Measurements from ENCODE around the gene KCTD16.

KCTD16 gene

DNA sequence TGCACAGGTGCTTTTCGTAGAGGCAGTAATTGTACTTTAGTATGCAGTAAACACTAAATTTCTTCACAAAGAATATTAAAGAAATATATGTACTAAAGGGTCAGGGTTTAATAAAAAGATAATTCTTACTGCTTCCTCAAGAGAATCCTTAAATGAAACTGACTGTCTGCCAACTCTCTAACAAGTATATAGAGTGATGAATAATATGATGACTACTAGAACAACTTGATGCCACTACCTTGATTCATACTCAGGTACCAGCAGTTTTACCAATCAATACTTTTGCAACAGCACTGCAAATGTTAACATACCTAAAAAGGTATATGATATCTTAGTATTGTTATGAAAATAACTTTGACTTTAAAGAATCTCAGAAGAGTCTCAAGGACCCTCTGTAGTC is 4.0 kb upstream of the KCTD16 start:
- no peak for DNase-seq (ENCODE audit: low spot score)

DNA sequence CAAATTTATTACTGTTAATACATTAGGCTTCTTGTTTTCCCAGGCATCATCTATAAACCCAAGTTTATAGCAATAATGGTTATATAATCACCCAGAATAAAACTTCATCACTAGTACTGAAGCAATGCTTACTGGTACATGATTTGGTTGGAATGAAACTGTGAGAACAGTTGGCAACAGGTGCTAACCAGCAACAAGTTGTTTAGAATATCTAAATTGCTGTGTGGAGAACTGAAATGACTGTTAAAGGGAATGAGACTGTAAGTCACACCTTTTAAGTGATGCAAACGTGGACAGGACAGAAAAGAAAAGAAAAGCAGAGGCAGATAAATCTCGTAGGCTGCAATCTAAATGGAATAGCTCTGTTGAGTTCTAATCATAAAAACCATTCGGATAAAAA is 2.7 kb upstream of the KCTD16 start:
- DNase-seq (ENCODE audit: low spot score), result no peak

DNA sequence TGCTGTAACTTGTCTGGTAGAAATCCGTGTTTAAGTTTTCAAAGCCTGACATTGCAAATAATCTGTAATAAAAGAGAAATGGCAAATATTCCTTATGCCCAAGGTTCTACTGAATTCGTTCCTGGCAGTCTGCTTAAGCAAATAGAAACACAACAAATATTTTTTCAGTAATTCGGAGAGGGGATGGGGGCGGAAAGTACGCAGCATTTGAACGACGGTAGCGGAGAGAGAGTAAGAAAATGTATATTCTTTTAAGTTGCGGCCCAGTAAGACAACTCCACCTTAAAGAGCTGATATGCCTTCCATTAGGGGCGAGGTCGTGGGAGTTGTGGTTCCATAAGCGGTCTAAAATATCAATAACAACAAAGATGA is 783 bp upstream of the KCTD16 start:
- no peak for DNase-seq (ENCODE audit: low spot score)

DNA sequence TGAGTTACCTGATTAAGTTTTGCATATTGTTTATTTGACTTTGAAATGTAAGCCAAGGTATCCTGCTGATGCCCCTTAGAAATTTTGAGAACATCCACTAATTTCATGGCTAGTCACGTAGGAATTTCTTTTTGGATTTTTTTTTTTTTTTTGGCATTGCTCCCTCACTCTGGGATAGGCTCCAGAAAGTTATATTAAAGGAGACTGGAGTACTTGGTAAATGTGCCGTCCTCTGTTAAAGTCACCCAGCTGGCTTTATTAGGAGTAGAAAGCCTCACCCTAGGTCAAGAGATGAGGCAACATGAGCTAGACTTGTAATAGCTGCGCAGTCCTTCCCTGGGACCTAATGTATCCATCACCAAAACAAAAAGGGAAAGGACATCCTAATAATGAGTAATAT is 3.1 kb downstream of the KCTD16 start:
- DNase-seq (ENCODE audit: low spot score), result no peak

DNA sequence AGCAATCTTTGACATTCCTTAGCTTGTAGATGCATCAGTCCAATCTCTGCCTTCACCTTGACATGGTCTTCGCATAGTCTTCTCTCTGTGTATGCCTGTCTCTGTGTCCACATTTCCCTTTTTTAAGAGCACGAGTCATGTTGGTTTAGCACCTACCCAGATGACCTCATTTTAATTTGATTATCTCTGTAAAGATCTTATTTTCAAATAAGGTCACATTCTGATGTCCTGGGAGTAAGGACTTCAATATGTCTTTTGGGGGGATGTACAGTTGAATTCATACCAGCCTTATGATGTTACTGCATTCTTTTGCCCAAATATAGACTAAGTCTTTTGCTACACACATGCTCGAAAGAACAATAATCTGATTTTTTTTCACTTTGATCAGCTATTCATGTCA is 6.9 kb downstream of the KCTD16 start:
- DNase-seq (ENCODE audit: low spot score), result no peak

DNA sequence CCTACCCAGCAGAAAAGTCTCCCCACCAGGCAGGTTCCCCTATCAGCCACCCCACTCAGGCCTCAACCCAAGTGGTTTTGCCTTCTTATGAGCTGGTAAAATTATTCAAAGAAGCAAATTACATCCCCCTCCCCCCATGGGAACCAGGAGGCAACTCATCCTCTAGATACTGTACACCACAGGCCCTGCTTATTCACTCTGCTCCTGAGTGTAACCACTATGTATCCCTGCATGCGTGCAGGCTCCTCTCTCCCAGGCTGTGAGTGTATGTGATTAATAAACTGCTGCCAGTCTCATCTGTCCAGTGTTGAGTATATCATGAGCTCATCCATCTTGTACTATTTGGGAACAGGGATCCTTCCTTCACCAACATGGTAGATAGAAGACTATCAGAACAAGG is 8.6 kb downstream of the KCTD16 start:
- DNase-seq (ENCODE audit: low spot score), result no peak

DNA sequence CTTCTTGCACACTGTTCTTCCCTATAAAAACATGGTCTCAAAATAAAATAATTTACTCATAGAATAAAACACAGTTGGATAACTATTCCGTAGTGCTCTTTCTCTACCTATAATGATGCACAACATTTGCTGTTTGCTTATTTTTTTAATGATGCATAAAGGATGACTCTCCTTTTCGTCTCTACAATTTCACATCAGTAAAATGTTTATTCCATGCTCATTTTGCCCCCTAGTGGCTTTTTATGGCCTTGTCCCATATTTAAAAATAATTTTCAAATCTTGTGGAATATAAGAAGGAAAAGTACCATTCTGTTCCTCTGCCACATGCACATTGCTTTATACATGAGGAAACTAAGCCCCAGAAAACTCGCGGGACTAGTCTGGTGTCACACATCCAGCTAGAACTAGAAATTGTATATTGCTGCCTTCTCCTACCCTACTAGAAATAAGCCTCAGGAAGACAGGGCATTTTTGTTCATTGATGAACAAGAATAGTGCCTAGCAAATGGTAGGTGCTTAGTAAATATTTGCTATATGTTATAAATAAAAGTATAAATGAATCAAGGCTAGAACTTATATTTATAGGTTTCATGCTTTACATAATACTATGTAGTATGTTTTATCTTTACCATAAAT is 12.7 kb downstream of the KCTD16 start:
- no peak for DNase-seq (ENCODE audit: low spot score)

DNA sequence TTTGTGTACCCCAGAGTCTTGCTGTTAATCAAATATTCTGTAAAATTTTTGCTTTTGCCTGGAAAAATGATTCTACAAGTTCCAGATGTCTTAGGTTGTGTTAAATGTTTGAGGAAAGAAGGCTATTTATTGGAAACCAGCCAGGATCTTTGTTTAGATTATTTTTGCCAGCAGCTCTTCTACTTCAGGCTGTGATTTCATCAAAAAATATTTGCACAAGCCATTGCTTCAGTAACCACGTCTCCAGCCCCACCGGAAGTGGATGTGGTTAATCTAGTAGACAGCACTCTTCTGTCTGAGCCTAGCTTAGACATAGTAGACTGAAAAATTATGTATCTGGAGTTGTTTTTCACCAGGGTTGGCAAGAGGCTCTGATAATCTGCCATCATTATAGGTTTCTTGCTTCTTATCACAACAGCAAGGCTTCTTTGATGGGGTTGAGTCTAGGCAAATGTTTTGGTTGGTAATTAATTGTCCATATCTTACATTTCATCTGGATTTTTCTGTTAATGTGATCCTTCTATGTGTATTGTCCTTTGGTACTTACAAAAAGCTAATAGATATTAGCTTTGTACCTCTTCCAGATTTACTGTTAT is 17.1 kb downstream of the KCTD16 start:
- DNase-seq (ENCODE audit: low spot score), result no peak

DNA sequence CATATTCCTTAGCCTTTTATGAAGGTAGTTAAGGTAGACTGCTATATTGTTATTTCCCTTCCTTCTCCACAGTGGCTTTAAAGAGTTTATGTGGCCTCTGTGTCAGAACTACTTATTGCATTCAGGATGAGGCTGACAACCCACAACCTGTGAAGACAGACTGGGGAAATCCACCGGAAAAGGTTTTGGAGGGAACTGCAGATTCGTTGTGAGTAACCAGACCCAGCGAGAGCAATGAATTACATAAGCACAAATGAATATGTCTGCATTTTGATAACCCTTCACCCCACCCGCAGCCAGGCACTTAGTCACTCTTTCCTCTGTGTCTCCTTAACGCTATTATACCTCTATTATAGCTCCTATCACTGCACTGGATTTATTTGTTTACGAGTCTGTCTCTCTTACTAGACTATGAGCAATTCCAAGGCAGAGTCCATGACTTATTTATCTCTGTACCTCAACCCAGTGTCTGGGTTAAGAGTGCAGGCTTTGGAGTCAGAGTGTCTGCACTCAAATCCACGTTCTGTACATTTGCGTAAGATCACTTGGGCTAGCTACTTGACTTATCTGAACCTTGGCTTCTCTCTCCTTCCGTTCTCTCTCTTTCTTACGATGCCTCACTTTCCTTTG is 19.2 kb downstream of the KCTD16 start:
- DNase-seq (ENCODE audit: low spot score), result no peak

DNA sequence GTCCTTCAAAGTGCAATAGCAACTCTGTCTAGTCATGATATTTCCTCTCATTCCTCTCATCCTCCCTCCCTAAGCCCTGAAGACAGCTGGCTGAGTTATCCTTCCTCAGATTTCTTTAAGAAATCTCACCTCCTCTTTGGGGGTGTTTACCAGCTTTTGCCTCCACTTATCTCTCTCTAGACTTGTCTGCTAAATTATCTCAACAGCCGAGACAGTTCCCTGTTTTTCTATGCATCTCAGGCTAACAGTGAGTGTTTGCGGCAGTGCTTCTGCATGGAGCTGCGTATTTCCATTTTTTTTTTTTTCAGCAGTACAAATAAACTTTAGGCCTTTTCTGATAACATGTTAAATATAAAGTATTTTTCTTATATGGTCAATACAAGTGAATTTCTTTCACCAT is 20.9 kb downstream of the KCTD16 start:
- DNase-seq (ENCODE audit: low spot score), result no peak

DNA sequence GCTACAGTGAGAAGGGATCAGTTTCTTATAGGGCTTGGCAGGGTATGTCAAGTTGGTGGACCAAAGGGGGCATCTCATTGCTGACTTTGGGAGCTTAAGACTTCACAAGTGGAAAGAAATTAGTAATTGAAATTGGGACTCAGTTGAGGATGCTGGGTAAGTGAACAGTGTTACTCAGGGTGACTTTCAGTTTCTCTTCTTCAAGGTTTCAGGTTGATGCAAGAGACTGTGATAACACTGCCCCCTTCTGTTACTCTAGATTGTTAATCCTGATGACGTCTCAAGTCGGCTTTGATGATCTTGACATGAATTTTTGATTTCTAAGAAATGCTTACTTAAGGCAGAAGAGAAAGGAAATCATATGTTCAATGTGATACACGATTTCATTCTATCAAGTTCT is 21.3 kb downstream of the KCTD16 start:
- peak; percentile 43 for DNase-seq (ENCODE audit: low spot score)

DNA sequence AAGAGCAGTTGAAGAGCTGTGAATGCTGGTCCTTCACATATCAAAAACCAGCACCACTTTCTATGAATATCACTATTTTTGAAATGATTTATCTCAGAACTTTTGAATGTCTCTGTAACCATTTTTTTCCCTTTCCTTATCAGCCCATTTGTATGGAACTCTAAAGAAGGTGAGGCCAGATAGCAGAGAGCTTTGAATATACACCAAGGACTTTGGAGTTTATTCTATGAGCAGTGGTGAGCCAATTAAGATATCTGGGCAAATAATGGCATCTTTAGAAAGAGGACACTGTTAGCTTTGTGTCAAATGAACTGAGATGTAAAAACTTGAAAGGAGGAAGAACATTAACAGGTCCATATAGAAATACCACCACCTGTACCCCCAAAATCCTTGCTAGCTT is 22.0 kb downstream of the KCTD16 start:
- no peak for DNase-seq (ENCODE audit: low spot score)

DNA sequence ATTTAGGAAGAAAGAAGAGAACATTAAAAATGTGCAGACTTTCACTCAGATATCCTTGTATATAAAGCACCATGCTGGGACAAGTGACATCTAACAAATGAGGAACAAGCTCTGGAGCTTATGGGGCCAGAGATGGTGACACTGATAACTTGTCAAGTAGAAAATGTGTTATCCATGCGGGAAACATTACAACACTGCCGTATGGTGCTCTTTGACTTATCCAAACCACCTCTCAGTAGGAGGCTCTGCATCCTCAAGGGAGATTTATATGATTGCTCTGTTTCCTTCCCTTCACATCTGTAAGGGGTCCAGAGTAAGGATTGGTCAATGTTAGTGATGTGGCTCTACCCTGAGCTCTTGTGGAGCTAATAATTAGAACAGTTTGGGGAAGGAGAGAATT is 23.5 kb downstream of the KCTD16 start:
- DNase-seq (ENCODE audit: low spot score), result no peak

DNA sequence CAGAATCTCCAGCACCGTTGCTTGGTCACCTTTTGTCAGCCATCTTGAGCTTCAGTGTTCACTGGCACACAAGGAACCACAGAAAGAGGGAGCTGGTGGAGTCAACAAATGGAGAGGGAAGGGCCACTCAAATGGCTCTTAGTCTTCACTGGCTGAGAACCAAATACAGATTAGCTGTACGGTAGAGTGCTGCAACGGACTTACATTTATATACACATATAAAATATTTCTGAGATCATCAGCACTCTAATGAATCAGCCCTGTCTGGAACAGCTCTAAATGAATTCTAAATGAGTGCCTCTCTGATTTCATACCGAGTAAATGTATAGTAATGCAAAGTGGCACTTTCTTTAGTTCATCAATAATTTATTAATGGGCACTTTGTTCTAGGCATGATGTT is 24.8 kb downstream of the KCTD16 start:
- DNase-seq (ENCODE audit: low spot score), result no peak

DNA sequence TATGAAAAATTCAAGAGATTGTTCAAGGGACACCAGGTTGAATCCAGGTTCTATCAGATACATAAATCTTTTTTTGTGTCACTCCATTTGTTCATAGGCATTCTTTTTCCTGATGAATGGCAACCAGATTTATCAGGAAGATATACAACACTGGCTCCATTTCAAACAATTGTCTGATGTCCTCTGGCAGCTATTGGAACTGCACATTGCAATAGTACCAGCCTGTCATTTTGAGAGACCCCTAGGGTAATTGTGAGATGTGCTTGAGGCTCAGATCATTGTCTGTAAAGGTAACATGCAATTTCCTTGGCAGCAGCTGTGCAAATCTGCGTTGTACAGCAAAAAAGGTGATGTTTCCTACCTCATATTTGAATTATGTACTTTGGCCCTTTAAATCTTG is 25.9 kb downstream of the KCTD16 start:
- no peak for DNase-seq (ENCODE audit: low spot score)

DNA sequence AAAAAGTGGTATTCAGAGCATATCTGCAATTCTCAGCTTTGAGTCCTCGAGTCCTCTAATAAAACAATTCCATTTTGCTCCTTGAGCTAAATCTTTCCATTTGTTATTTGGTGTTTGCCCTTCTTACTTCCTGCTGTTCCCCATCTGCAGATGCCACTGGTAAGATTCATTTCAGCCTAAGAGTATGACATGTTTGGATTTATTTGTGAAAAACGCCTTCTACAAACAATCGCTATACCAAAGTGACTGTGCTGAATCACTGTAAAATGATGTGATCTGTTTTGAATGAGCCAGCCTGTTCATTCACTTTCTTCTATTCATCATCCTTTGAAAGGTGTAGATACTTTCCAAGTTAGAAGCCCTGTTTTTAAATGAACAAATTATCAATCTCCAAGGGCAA is 27.7 kb downstream of the KCTD16 start:
- no peak for DNase-seq (ENCODE audit: low spot score)

DNA sequence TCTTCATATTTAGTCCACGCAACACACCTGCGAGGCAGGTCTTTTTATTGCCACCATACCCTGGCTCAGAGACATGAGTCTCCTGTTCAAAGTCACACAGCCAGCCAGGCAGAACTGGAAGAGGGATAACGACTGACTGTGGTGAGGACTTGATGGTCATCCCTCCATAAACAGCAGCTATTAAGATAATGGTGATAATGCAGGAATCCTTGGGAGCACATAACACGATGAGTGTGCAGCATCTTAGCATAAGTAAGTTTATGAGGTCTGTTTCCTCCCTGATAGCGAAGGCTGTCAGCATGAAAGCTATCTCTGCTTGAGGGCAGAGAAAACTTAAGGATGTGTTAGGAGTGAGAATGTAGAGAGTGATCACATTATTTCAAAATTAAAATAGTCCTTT is 30.9 kb downstream of the KCTD16 start:
- DNase-seq (ENCODE audit: low spot score), result no peak

DNA sequence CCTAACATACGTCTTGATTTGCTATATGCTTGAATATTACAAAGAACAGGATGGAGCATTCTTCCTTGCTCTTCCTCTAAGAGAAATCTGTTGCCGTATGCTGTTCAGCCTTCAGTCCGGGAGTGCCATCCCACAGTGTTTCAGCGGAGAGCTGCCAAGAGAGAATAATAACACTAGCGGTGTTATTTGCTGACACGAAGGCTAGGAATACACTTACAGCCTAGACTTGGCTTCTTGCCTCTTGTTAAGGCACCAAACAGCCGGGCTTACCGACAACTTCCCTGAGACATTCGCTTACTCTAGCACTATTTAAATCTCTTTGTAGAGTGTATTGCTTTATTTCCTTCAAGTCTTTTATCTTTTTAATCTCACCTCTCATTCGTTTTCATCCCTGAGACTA is 31.4 kb downstream of the KCTD16 start:
- peak; percentile 37 for DNase-seq (ENCODE audit: low spot score)

DNA sequence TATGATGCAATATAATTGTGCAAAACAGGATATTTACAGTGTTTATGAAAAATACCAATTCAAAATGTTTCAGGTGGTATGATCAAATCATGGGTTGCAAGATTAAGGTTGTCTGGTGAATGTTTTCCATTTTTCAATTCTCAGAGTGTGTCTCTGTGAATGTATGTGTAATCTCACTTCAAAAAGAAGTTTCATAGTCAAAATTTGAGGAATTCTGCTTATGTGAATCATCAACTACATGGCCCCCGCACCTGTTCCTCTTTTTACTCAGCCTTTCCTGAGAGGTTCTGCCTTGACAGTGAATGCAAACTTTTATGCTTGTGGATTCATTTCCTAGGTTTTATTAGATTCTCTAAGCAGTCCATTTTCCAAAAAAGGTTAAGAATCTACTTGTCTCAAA is 32.1 kb downstream of the KCTD16 start:
- DNase-seq (ENCODE audit: low spot score), result no peak

DNA sequence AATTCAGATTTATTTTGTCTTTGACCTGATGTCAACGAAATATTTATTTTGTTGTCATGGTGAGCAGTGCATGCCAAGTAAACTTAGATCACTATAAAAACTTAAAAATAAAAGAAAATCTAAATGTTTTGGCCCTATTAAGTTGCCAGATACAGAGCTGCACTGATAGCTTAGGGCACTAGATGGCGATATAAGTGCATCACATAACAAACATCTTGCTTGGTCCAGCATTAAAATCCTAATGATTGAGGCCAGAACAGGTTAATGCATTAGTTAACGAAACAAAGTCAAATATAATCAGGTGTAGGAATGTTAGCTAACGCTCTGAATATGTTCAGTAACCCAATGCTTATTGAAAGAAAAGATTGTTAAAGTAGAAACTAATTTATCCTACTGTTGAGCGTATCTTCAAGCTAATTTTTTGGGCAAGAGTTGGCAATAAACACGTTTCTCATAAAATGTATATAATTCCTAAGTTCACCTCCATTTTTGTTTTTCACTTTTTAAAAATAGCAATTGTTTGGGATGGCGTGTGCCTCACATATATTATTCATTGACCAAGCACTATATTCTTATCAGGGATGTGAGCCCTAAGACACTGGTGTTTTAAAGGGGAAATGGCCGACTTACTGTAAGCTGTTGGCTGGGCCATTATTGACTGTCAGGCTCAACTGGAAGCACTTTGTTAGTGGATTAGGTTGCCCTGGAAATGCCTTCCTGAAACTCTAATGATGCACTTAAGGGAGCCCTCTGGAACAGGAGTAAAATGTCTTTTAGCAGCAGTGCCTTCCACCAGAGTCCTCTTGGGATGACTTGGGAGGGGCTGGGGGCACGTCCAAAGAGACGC is 33.3 kb downstream of the KCTD16 start:
- DNase-seq (ENCODE audit: low spot score), result peak; percentile 83

DNA sequence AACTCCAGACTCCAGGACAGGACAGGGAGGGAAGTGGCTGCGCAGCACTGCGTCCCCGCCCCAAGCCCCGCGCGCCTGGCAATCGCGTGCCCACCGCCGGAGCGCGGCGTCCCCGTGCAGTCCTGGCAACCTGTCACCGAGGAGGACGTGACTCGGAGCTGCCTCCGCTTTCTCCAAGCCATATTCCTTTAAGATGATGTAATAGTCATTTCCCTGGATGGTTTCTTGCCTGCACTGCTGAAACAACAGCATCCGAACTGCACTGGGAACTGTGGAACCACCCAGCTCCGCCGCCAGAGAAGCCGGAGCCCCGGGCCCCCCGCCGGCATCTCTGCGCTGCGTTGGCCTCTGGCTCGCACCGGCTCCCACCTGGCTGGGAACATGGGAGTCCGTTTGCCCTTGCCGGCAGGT is 34.5 kb downstream of the KCTD16 start:
- DNase-seq (ENCODE audit: low spot score), result peak; percentile 31

DNA sequence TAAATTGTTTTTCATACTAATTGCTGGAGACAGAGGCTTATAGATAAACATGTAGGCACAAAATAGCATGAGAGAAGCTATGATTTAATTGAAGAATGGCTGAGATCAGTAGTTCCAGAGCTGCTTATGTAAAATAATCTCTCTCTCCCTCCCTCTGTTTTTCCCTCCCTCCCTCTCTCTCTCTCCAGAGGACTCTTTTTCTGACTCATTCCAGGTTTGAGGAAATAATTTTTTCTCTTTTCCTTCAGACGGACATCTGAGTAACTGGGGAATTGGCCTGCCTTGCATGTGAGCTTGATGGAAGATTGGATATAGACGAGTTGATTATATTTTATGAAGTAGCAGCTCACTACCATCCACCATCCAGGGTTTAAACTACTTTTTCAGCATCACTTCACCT is 35.5 kb downstream of the KCTD16 start:
- no peak for DNase-seq (ENCODE audit: low spot score)

DNA sequence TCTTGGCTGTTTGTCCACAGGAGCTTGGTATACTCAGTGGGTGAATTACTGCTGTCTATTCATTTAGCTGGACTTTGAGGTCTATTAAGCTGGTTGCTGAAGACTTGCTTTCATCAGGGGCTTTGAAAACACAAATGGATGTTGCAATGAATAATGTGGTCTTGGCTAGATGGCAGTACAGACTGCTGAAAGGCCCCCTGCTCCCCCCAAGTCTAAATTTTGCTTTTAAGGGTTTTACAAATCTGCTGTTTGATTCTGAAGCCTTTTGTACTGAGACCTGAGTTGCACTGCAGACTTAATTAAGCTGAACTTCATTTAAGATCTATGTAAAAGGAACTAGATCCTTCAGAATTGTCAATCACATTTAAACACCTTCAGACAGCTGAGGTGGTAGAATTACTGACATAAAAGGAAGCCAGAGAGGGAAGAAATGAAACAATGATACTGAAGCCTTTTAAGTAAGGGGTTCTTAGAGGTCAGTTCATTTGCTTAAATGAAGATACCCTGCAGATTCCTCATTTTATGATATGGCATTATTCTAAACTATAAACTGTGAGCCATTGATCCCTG is 37.3 kb downstream of the KCTD16 start:
- peak; percentile 39 for DNase-seq (ENCODE audit: low spot score)
